Body of pancreas (tissue), 4 donors: ENCODE data around the gene GTSF1L.

Experiments
- CTCF ChIP-seq, 7 experiments: fragments of 450-650 bp in 4 of 7; fragments of 200-600 bp in 3 of 7; sonication (generic) in 3 of 7; IDR thresholded peaks; one replicate each; pipeline ENCODE4 v1.5.1; 2016 to 2019; ENCODE audit warnings: antibody characterized with exemption in 7 of 7
- POLR2A ChIP-seq, 3 donors: fragments of 450-650 bp; IDR thresholded peaks; one replicate each; pipeline ENCODE4 v1.6.1; 2016; ENCODE audit warnings: antibody characterized with exemption in 3 of 3, mild to moderate bottlenecking in 2 of 3

DNA sequence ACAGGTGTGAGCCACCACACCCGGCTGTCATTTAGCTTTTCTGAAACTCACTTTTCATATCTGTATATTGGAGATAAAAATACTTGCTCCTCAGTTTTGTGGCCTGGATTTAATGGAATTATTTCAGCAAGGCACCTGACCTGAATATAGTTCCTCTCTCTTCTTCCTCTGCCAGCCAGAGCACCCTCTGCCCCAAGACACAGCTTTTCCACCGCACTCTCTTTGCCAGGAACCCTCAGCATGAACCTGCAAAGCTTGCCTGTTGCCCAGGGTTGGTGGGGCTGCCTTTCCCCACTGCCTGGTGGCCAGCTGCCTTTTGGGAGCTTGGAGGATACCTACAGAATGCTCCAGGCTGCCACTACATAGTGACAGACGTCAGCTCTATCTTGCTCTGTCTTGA lies 3.1 kb downstream of the GTSF1L start:
- no peak for TF ChIP-seq CTCF (IDR thresholded peaks at IDR 0.05)
- TF ChIP-seq POLR2A (IDR thresholded peaks at IDR 0.05): no peak
